RPMI7951 (cell line): ENCODE data around the gene TFIP11. TPM values are rescaled to one million over a fixed set of nuclear protein-coding genes. Genes with fewer than 3 reads are reported as not detected.
"Not testable (repeated sequence)": the region's sequence is repeated elsewhere in the genome, so short reads cannot be mapped to it uniquely, and the experiment has no call there.

ENCODE experiments used
- DNase-seq: peaks from one replicate; pipeline ENCODE4 v3.0.0-alpha.2; 2012; ENCODE audit warnings: low read depth
- total RNA-seq: library from RNA; depleted of rRNA; stranded (reverse); fragments of >200 nt; shearing (Covaris generic); gene quantifications from 2 replicates; pipeline ENCODE4 v1.2.3, GENCODE V29; 2014

Gene TFIP11
- total RNA-seq, 1 experiment from 2014 or later = 21.6 TPM

DNA sequence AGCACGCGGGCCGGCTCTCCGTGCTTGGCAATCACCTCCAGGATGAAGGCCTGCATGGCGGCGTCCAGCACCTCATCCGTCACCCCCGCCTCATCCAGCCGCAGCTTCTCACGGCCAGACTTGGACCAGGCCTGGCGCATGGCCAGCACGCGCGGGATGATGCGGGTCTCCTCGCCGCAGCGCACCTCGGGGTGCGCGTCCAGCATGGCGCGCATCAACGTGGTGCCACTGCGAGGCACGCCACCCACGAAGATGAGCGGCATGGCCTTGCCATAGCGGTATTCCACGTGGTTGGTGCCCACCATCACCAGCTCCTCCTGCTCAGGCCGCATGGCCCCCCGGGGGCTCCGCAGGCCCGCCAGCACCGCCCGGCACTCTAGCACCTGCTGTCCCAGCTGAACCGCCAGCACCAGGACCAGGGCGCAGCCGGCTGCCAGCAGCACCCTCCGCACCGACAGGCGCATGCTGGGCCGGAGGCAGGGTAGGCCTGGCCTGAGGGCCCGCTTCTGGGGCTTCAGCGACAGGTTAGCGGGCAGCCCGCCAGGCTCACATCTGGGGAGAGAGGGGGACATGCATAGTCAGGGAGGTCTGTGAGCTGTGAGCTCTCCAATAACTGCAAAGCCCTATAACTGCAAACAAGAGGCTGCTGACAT, 29.0 kb upstream of the TFIP11 start:
- DNase-seq = no peak

DNA sequence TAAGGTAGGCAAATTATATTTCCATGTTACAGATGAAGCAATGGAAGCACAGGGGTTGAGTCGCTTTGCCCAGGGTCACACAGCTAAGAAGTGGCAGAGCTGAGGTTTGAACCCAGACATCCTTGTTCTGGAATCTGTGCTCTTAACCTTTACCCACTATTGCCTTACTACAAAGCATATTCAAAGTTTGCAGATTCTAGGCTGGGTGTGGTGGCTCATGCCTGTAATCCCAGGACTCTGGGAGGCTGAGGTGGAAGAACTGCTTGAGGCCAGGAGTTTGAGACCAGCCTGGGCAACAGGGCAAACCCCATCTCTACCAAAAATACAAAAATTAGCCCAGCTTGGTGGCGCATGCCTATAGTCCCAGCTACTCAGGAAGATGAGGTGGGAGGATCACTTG, 27.8 kb upstream of the TFIP11 start:
- DNase-seq = no peak

GRCh38 chr22:26536762-26537134, 24.5 kb upstream of the TFIP11 start:
- DNase-seq = no peak

DNA sequence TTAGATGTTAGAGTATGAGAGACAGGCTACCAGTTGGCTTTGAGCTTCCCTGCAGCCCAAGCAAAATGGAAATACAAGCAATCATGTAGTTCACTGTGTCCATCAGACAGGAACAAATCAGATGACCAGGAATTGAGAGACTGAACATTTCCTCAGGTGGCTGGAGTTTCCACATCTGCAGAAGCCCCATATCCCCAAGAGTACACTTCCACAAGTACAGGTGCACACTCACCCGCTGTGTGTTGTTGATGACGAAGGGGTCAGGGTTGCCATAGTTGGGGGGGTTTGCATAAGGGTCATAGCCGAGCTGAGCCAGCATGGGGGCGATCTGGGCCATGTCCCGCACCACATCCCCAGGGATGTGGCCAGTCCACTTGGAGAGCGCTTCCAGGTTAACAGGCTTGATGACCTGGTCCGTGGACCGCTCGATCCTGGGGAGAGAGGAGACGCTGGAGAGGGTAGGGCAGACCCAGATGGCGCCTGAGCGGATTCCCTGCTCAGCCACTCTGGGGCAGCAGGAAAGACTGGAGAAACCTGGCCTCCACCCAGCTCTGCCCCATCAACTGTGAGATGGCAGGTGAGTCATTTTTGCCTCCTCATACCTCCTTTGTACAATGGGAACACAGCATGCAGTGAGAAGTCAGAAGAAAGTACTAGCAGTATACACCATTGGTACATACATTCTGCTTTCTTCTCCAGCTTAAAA, 23.9 kb upstream of the TFIP11 start:
- no peak for DNase-seq

- DNase-seq = no peak
Measured at GRCh38 chr22:26535603-26535908, 23.3 kb upstream of the TFIP11 start.

DNA sequence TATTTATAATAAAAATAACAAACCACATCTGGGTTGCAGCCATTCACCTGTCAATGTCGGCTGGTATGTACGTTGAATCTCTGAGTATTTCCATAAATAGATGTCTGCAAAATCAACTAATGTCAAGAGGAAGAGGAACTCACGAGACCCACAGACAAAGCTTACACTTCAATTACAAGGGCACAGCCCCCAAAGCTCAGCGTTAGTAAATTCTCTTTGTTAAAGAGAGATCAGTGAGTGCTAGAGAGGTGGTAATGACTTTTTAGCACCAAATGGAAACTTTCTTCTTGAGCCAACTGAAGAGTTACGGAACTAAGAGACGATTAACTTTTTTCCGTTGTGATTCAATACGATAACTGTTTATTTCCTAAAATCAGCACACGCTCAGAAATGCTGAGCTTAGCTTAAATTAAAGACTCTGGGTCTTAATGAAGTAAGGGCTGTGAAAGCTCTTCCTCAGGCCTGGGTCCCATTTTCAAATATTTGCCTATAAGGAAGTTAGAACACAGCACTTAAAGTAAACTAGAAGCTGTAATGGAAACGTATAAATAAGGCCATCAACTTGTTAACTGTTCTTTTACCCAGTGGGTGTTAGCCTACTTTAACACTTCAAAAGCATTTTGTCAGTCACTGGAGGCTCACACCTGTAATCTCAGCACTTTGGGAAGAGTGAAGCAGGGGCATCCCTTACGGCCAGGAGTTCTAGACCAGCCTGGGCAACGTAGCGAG, 22.8 kb upstream of the TFIP11 start:
- no peak for DNase-seq

GRCh38 chr22:26534171-26534855, 22.0 kb upstream of the TFIP11 start:
- DNase-seq = no peak

- no peak for DNase-seq
Measured at GRCh38 chr22:26529345-26529744, 17.1 kb upstream of the TFIP11 start.

DNA sequence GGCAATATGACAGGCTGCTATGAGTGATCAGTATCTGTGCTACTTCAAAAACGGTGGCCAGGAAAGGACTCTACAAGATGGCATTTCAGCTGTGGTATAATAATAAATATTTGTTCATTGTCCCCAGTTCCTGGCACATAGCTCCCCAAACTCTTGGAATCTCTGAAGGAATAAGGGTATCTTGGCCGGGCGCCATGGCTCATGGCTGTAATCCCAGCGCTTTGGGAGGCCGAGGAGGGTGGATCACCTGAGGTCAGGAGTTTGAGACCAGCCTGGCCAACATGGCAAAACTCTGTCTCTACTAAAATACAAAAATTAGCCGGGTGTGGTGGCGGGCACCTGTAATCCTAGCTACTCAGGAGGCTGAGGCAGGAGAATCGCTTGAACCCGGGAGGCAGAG, 16.2 kb upstream of the TFIP11 start:
- not testable (repeated sequence) for DNase-seq

DNA sequence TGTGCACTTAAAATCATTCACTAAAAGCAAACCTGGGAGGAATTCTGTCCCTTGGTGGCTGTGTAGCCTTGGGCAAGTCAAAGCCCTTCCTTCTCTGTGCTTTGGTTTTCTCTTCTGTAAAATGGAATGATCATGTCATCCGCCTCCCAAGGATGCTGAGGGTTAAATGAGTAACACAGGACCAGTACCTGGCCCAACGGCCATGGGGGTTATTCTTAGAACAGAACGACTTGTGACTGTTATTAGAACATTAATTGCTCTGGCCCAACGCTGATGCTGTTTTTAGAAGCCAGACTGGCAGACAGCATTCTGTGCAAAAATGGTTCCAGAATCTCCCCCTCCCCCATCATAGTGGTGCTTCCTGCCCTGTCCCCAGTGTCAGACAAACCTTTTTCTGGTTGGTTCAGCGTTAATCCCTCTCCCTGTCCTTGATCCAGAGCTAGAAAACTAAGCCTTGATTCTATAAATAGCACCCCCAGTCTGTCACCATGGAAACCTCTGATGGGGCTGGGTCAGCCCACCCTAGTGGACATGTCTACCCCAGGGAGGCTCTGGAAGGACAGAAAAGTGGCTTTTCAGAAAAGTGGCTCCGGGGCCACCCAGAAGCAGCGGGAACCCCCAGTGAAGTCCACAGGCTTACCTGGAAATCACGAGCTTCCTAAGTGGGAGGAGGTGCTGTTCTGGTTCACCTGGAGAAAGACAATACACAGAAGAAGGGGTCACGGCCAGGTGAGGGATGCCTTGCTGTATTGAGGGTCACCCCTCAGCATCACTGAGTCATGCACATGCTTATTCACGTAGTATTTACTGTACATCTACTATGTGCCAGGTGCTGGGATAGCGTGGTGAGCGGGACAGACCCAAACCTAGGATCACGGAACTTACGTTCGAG, 15.5 kb upstream of the TFIP11 start:
- no peak for DNase-seq

GRCh38 chr22:26527167-26527566, 14.9 kb upstream of the TFIP11 start:
- DNase-seq = no peak

GRCh38 chr22:26525946-26526564, 13.8 kb upstream of the TFIP11 start:
- DNase-seq = no peak

DNA sequence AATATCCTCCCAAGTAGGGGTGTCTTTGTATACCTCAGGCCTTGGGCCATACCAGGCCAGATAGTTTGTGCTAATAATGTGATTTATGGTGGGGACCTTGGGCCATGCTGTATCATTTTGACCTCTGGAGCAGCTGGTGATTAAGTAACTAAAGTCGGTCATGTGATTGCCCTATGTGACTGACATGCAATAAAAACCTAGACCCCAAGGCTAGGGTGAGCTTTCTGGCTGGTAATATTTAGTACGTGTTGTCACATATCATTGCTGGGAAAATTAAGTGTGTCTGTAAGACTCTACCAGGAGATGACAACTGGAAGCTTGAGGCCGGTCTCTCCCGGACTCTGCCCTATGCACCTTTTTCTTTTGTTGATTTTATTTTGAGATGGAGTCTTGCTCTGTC, 12.6 kb upstream of the TFIP11 start:
- no peak for DNase-seq

DNA sequence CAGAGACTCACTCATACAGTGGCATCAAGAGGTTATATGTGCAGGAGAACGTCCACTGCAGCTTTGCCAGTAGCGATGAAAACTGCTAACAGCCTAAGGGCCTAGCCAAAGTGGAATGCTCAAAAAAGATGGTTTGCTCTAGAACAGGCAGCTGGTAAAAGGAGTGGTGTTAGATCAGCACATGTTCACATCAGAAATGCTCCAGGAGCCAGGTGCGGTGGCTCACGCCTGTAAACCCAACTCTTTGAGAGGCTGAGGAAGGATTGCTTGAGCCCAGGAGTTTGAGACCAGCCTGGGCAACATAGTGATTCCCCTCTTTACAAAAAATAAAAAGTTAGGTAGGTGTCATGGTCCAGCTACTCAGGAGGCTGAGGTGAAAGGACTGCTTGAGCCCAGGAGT, 10.3 kb upstream of the TFIP11 start:
- no peak for DNase-seq

- DNase-seq = no peak
Measured at GRCh38 chr22:26522012-26522411, 9.7 kb upstream of the TFIP11 start.

DNA sequence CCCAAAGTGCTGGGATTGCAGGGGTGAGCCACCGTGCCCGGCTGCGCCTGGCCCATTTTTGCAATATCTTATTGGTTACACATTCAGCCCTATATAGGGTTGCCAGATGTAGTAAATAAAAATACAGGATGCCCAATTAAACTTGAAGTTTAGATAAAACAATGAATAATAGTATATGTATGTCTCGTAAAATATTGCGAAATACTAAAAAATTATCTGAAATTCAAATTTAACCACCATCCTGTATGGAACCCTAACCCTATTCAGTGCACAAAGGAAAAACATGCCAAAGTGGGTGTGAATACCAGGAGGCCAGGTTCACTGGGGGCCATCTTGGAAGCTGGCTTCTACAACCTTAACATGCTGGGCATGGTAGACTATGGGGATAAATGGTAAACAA, 5.2 kb upstream of the TFIP11 start:
- DNase-seq = no peak

GRCh38 chr22:26516503-26516902, 4.2 kb upstream of the TFIP11 start:
- DNase-seq = no peak

GRCh38 chr22:26515931-26516330, 3.7 kb upstream of the TFIP11 start:
- DNase-seq = no peak

GRCh38 chr22:26514419-26515161, 2.3 kb upstream of the TFIP11 start:
- DNase-seq = no peak

DNA sequence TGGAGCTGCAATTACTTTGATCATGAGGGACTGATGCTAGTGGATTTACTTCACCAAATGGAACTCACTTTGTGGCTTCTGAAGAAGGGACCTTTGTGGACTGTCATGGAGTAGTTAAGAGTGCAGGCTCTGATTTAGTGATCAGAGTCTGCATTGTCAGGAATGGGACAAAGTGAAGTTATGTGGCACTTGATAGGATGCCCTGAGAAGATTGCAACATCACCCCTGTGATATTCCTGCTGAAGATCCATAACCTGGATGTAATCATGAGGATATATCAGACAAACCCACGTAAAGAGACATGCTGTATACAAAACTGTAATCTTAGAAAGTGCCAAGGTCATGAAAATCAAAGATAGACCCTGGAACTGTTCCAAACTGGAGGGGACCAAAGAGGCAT, 1.6 kb upstream of the TFIP11 start:
- no peak for DNase-seq

DNA sequence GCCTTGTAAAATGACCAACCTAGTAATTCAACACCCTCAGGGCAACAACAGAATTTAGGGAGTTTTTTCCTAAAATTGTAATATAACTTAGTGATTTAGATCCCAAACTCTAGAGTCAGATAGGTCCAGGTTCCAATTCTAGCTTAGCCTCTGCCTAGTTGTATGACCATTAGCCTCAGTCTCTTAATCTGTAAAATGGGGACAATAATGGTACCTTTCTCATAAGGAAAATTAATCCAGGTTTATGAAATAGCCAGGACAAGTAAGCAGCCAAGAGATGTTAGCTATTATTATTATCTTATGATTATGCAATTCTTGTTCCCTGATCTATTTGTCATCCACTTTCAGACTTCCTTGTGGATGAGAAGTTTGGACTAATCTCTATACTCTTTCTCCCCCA, 4.1 kb downstream of the TFIP11 start:
- DNase-seq = no peak
